HG03460 (cell line): ENCODE measurements around the gene DNAJB12.
"Not testable (repeated sequence)": the region's sequence is repeated elsewhere in the genome, so short reads cannot be mapped to it uniquely, and the experiment has no call there.

Experiments used
- ATAC-seq: cut with Tn5 transposase; IDR thresholded peaks from one replicate; pipeline ENCODE4 v1.9.1; 2021; ENCODE audit not compliant: unreplicated experiment

DNAJB12 gene

DNA sequence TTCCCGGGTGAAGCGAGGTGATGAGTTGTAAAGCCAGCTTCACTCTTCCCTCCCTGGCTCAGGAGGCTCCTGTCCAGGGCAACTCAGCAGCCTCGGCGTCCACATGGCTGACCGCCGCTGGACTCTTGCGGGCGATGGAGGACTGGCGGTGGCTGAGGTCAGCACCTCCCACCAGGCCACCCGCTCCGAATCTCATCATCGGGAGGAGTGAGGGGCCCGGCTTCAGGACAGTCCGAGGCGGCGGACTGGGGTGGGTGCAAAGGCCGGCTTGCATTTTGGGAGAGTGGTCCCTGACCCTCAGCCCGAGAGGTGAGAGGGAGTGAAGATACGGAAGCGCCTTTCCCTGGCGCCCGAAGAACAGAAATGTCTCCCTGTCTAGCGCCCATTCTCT lies 759 bp downstream of the DNAJB12 start:
- peak; percentile 15 for ATAC-seq

DNA sequence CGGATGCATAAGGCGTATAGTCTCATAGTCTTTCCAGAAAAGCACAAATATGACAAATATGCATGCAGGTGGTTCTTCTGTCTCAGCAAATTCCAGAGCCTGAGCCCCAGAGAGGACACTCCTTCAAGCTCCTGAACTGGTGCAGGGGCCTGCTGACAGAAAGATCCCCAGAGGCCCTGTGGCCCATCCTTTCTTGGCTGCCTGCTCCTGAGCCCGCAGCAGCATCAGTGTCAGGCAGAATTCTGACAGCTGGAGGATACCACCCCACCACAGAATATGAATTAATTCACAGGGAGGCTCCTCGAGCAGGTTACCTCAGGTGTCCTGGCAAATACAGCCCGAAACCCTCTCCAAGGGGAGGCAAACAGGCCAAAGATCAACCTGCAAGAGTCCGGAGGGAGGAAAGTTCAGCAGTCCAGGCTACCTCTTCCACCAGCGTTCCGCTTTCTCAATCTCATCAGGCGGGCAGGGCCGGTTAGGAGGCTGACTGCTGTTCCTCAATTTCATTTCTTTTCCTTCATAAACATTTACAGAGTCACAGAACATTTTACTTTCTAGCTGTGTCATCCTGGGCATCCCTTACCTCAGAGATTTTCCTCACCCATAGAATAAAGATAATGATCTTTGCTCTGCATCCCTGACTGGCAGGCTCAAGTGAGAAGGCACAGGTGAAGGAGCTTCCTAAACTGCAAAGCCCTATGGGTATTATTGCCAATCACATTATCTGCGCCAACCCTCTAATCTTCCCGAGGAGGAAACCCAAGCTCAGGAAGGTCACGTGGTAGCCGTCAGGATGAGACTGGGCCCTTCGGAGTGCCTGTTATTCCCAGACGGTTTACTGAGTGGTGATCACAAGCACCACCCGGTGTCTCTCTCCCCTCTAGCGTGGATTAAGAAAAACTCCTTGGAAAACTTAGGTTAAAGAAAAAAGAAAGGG lies 1.4 kb downstream of the DNAJB12 start:
- ATAC-seq: no peak

GRCh38 chr10:72351479-72351878 lies 3.2 kb downstream of the DNAJB12 start:
- ATAC-seq: no peak

GRCh38 chr10:72349438-72349837 lies 5.3 kb downstream of the DNAJB12 start:
- ATAC-seq: no peak

- no peak for ATAC-seq
These were observed 6.4 kb downstream of the DNAJB12 start for GRCh38 chr10:72348282-72348681.

DNA sequence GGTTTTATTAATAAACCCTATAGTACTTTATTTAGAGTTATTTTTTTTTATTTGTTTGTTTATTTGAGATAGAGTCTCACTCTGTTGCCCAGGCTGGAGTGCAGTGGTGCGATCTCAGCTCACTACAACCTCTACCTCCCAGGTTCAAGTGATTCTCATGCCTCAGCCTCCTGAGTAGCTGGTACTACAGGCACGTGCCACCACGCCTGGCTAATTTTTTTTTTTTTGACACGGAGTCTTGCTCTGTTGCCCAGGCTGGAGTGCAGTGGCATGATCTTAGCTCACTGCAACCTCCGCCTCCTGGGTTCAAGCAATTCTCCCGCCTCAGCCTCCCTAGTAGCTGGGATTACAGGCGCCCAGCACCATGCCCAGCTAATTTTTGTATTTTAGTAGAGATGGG lies 8.6 kb downstream of the DNAJB12 start:
- not testable (repeated sequence) for ATAC-seq

- no peak for ATAC-seq
These were observed 9.8 kb downstream of the DNAJB12 start for GRCh38 chr10:72344932-72345331.

- no peak for ATAC-seq
These were observed 11.8 kb downstream of the DNAJB12 start for GRCh38 chr10:72342911-72343310.

DNA sequence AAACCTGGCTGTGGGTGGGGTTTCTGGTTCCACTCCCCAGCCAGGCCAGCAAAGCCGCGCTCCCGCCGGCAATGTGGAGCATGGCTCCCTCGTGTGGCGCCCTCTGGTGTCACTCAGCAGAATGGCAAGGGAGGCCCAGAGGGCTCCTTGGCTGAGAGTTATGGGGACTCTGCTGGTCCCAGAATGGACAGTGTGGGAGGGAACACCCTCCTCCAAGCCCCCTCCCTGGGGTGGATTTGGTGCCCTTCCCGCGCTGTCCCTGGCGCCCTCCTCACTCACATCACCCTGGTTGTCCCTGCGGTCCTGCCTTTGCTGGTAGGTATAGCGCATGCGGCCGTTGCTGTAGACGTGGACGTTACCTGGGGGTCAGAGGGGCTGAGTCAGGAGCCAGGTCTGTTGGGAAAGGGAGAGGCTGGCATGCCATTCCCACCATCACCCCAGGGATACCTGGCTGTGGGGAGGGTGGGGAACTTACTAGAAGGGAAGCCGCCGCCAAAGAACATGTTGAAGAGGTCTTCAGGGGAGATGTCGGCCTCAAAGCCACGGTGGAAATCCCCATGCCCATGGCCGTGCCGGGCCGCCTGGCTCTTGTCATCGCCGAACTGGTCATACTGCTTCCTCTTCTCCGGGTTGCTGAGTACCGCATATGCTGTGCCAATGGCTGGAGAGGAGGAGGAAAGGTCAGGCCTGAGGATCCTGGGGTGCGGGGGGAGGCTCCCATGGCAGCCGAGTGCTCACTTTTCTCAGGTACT lies 14.0 kb downstream of the DNAJB12 start:
- ATAC-seq: no peak

DNA sequence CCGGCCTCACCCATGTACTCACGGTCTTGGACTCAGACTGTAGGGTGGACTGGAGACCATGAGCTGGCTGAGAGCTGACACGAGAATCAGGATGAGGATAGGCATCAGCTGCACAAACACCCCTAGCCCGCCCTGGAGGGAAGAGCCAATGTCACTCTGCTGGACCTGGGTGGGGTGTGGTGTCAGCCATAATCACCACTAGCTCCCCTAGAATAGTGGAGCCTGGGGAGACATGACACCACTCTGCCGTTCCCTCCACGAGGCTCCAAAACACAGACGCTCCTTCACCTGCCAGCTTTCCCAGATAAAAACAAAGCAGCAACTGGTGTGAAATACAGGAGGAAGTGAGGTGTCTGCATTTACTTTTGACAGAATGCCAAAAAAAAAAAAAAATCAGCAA lies 16.5 kb downstream of the DNAJB12 start:
- no peak for ATAC-seq

- ATAC-seq: no peak
These were observed 17.0 kb downstream of the DNAJB12 start for GRCh38 chr10:72337722-72338121.

DNA sequence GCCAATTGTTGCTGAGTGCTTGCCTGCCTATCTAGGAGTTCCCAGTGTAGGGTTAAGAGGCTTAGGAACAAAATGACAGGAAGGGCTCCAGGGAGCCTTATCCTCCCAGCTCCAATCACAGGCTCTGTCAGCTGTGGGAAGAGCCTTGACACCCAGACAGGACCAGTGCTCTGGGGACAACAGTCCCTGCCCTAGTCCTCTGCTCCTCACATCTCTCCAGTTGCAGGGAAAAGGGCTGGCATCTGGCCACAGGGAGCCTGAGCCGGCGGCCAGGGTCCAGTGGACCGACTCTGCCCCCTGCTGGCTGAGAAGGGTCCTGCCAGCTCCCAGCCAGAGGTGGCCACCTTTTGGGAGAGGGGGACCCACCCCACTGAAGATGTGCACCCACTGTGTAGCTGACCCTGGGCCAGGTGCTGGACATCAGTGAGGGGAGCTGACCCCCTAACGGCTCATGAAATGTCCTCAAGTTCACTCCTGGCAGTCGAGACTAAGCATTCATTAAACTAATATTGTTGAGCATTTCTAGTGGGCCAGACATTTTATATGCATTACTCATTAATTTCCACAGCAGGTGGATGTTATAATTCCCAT lies 17.6 kb downstream of the DNAJB12 start:
- ATAC-seq: no peak

DNA sequence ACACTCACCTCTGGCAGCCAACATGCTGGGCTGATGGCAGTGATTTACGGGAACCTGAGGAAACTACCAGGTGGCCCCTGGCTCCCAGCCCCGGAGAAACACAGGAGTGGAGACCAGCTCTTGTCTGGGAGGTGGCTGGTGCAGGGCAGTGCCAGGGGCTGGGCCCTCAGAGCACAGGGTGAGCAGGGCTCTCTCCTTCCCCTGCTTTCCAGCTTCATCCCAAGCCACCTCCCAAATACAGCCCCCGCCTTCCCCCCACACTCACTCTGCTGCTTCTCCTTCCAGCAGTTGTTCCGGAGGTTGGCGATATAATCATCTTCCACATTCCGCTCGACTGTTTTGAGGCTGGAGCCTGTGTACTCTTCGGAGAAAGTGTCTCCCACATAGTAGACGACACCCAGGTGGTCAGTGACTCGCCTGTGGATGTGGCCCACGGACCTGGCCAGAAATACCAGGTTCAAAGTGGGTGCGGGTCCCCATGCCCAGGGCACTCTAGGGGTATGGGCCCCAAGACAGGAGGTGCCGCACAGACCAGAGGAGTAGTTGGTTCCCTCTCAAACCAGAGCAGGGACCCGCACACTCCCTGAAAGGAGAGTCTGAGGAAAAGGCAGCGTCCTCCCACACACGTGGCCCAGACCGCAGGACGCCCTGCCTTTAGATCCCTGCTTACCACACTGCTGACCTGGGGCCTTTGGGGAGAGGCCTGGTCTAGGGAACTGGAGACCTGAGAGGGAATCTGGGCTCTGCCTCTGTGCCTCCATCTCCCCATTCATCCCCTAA lies 18.3 kb downstream of the DNAJB12 start:
- no peak for ATAC-seq

DNA sequence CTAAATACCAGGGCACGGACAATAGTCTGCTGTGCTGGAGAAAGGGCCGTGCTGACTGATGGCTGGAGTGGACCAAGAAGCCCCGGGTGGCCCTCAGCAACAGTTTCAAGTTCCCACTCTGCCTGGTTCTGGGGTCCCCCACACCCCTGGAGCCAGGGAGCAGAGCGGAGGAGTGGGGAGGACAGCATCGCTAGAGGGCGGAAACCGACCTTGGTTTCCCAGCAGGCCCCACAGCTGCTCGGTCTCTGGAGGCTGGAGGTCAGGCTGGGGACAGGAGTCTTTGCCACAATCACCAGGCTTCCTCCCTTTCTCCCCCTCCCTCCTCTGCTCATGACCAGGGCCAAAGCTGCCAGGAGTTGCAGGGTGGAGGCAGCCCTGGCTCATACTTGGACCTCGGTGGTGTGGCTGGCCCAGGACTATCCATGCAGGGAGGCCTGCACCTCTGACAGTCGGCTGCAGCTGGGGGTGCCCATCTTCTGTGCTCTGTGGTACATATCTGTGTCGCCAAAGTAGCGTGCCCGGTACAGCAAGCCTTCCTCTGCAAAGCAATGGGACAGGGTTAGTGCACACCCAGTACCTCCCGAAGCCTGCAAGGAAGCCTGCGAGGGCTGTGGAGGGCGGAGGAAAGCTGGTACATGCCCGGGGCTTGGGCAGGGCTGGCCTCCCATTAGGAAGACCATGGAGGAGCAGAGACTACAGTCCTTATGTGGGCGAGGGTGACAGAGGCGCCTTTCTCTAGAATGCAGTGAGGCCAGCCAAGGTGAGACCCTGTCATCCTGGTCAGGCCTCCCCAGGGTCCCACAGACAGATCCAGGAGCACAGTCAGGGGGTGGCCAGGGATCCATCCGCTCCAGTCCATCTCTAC lies 19.1 kb downstream of the DNAJB12 start:
- ATAC-seq: peak; percentile 43

GRCh38 chr10:72334825-72335393 lies 19.8 kb downstream of the DNAJB12 start:
- peak; percentile 50 for ATAC-seq

GRCh38 chr10:72334196-72334824 lies 20.4 kb downstream of the DNAJB12 start:
- no peak for ATAC-seq

DNA sequence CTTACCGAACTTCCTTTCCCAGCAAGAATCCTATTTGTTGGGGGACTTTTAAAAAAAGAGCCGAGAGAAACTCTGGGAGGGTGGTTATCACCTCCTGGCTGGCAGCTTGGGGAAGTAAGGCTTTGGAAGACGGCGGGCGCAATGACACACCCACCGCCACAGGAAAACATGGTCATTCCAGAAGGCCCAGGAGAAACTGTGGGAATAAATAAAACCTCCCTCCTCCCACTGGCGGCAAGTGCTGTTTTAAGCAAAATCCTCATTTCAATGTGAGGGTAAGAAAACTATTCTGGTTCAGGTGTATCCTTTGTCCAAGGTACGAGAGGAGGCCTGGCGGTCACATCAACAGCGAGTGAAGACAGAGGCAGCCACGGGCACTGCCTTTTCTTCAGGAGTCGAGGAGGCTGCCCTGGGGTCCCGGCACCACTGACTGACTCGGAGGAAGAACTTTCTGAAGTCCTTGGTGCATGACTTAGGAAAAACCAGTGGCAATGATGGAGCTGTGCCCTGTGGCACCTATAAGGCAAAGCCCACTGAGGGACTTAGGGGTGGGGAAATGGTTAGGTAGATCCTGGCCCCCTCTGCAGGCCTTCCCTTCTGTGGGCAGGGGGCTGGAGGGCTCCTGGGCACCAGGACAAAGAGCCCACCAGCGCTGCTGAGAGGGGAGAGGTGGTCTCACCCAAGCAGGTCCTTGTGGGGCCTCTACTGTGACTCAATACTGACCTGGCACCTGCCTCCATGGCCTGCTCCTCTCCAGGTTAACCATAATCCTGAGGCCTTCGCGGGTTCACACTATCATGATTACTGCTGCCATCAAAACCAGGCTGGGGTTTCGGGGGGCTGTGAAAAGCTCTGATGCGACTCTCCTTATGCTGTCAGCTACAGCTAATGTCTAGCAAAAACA lies 21.4 kb downstream of the DNAJB12 start:
- no peak for ATAC-seq

GRCh38 chr10:72332423-72333111 lies 22.2 kb downstream of the DNAJB12 start:
- no peak for ATAC-seq
